NCI-H446 treated with DMSO at 0.1 percent for 48 hours (cell line): ENCODE results near the gene GRK5.

Experiments
- DNase-seq: peaks from one replicate; lab custom pipeline; 2025; lab: John Stamatoyannopoulos, UW

Gene GRK5

GRCh38 chr10:119342335-119342734 is 135.0 kb downstream of the GRK5 start:
- no peak for DNase-seq

GRCh38 chr10:119343011-119343601 is 135.7 kb downstream of the GRK5 start:
- no peak for DNase-seq

GRCh38 chr10:119344381-119344780 is 137.0 kb downstream of the GRK5 start:
- DNase-seq, result no peak

GRCh38 chr10:119346095-119346832 is 138.9 kb downstream of the GRK5 start:
- DNase-seq, result no peak

- no peak for DNase-seq
These were observed 140.0 kb downstream of the GRK5 start for GRCh38 chr10:119347181-119347974.

GRCh38 chr10:119348106-119348505 is 140.7 kb downstream of the GRK5 start:
- no peak for DNase-seq

GRCh38 chr10:119348516-119349240 is 141.3 kb downstream of the GRK5 start:
- no peak for DNase-seq

GRCh38 chr10:119349341-119349740 is 142.0 kb downstream of the GRK5 start:
- no peak for DNase-seq

- no peak for DNase-seq
These were observed 142.6 kb downstream of the GRK5 start for GRCh38 chr10:119349937-119350501.

GRCh38 chr10:119350502-119351097 is 143.2 kb downstream of the GRK5 start:
- DNase-seq, result no peak

- no peak for DNase-seq
These were observed 143.8 kb downstream of the GRK5 start for GRCh38 chr10:119351189-119351588.

- DNase-seq, result no peak
These were observed 144.7 kb downstream of the GRK5 start for GRCh38 chr10:119352042-119352441.

- DNase-seq, result no peak
These were observed 145.4 kb downstream of the GRK5 start for GRCh38 chr10:119352807-119353206.

GRCh38 chr10:119353421-119353820 is 146.1 kb downstream of the GRK5 start:
- DNase-seq, result no peak

- DNase-seq, result no peak
These were observed 148.6 kb downstream of the GRK5 start for GRCh38 chr10:119355930-119356329.

GRCh38 chr10:119357412-119358151 is 150.2 kb downstream of the GRK5 start:
- no peak for DNase-seq

- no peak for DNase-seq
These were observed 150.8 kb downstream of the GRK5 start for GRCh38 chr10:119358152-119358512.

- no peak for DNase-seq
These were observed 151.2 kb downstream of the GRK5 start for GRCh38 chr10:119358567-119358966.

GRCh38 chr10:119359025-119359424 is 151.7 kb downstream of the GRK5 start:
- DNase-seq, result no peak

- DNase-seq, result no peak
These were observed 153.0 kb downstream of the GRK5 start for GRCh38 chr10:119360181-119360921.
